ENCODE results near the gene SORCS2. TPM values are rescaled to one million over a fixed set of nuclear protein-coding genes. Genes with fewer than 3 reads are reported as not detected.

Gene SORCS2
- total RNA-seq, 1 donor from 2014 or later: 13.8 TPM

GRCh38 chr4:7416745-7417432, 224.6 kb downstream of the SORCS2 start:
- Histone ChIP-seq H3K27ac (ENCODE audit: low read depth, low read length) (no peak overlapping the region), H3K9ac (ENCODE audit: low read length) (no peak overlapping the region), H3K27me3 (ENCODE audit: insufficient read depth, low read length) (no peaks in the 10 kb centered on the region), H2AFZ (ENCODE audit: low read depth, low read length) (no peak overlapping the region), H3K9me3 (ENCODE audit: insufficient read depth, low read depth, low read length) (no peaks in the 10 kb centered on the region), H3K4me3 (ENCODE audit: insufficient read depth, low read depth, low read length) (no peak overlapping the region), H4K20me1 (ENCODE audit: insufficient read depth, low read length) (peaks cover 44% of the 10 kb centered on the region), H3K36me3 (ENCODE audit: insufficient read depth, low read length) (no peaks in the 10 kb centered on the region), H3K79me2 (ENCODE audit: insufficient read depth, low read length) (no peaks in the 10 kb centered on the region), H3K4me2 (ENCODE audit: low read length) (no peak overlapping the region), H3K4me1 (ENCODE audit: insufficient read depth, low read length) (no peaks in the 10 kb centered on the region)
- H3K36me3 Mint-ChIP-seq (ENCODE audit: low read depth, unreplicated experiment): peaks cover 15% of the 10 kb centered on the region
- FAIRE-seq: no peak
- no peak for DNase-seq (ENCODE audit: low read depth)
- peaks cover 52% of the 10 kb centered on the region for H3K27me3 Mint-ChIP-seq (ENCODE audit: low read depth, unreplicated experiment)
- TF ChIP-seq CTCF (IDR thresholded peaks at IDR 0.05; ENCODE audit: insufficient read depth, low read depth, low read length) (no peak), EZH2 (IDR thresholded peaks at IDR 0.05; ENCODE audit: insufficient read depth, low read length) (no peak)
- no peak overlapping the region for H3K27ac Mint-ChIP-seq (ENCODE audit: unreplicated experiment)
- peaks cover 4% of the 10 kb centered on the region for H3K9me3 Mint-ChIP-seq (ENCODE audit: unreplicated experiment)
- no peaks in the 10 kb centered on the region for H3K4me1 Mint-ChIP-seq (ENCODE audit: low read depth, unreplicated experiment)
- H3K4me3 Mint-ChIP-seq (ENCODE audit: unreplicated experiment): no peak overlapping the region

GRCh38 chr4:7417639-7418038, 225.3 kb downstream of the SORCS2 start:
- Mint-ChIP-seq H3K4me1 (ENCODE audit: low read depth, unreplicated experiment) (no peaks in the 10 kb centered on the region), H3K27ac (ENCODE audit: unreplicated experiment) (no peak overlapping the region), H3K27me3 (ENCODE audit: low read depth, unreplicated experiment) (peaks cover 56% of the 10 kb centered on the region), H3K4me3 (ENCODE audit: unreplicated experiment) (no peak overlapping the region), H3K36me3 (ENCODE audit: low read depth, unreplicated experiment) (peaks cover 15% of the 10 kb centered on the region), H3K9me3 (ENCODE audit: unreplicated experiment) (peaks cover 4% of the 10 kb centered on the region)
- DNase-seq (ENCODE audit: low read depth): no peak
- Histone ChIP-seq H3K27ac (ENCODE audit: low read depth, low read length) (no peak overlapping the region), H3K27me3 (ENCODE audit: insufficient read depth, low read length) (no peaks in the 10 kb centered on the region), H3K79me2 (ENCODE audit: insufficient read depth, low read length) (no peaks in the 10 kb centered on the region), H3K4me2 (ENCODE audit: low read length) (no peak overlapping the region), H2AFZ (ENCODE audit: low read depth, low read length) (no peak overlapping the region), H4K20me1 (ENCODE audit: insufficient read depth, low read length) (peaks cover 43% of the 10 kb centered on the region), H3K4me3 (ENCODE audit: insufficient read depth, low read depth, low read length) (no peak overlapping the region), H3K36me3 (ENCODE audit: insufficient read depth, low read length) (no peaks in the 10 kb centered on the region), H3K9ac (ENCODE audit: low read length) (no peak overlapping the region), H3K9me3 (ENCODE audit: insufficient read depth, low read depth, low read length) (no peaks in the 10 kb centered on the region), H3K4me1 (ENCODE audit: insufficient read depth, low read length) (no peaks in the 10 kb centered on the region)
- TF ChIP-seq CTCF (IDR thresholded peaks at IDR 0.05; ENCODE audit: insufficient read depth, low read depth, low read length): no peak
- TF ChIP-seq EZH2 (IDR thresholded peaks at IDR 0.05; ENCODE audit: insufficient read depth, low read length): no peak
- FAIRE-seq: no peak

Data from astrocyte (in vitro differentiated cells and primary cell).